HG02798 (cell line): ENCODE measurements around the gene DLX3.

Experiments used
- ATAC-seq: cut with Tn5 transposase; IDR thresholded peaks from one replicate; pipeline ENCODE4 v1.9.1; 2021; ENCODE audit warnings: mild to moderate bottlenecking; ENCODE audit not compliant: unreplicated experiment, poor library complexity

The DLX3 gene

GRCh38 chr17:49994085-49995054, 654 bp downstream of the DLX3 start:
- ATAC-seq: no peak

GRCh38 chr17:49993423-49994060, 1.5 kb downstream of the DLX3 start:
- ATAC-seq: no peak

- ATAC-seq: no peak
These were observed 2.0 kb downstream of the DLX3 start for GRCh38 chr17:49992933-49993422.

GRCh38 chr17:49992191-49992932, 2.7 kb downstream of the DLX3 start:
- ATAC-seq: no peak

- no peak for ATAC-seq
These were observed 3.6 kb downstream of the DLX3 start for GRCh38 chr17:49991409-49991808.

- no peak for ATAC-seq
These were observed 4.1 kb downstream of the DLX3 start for GRCh38 chr17:49990921-49991320.

GRCh38 chr17:49990331-49990730, 4.7 kb downstream of the DLX3 start:
- ATAC-seq: no peak

- ATAC-seq: no peak
These were observed 5.5 kb downstream of the DLX3 start for GRCh38 chr17:49989518-49989880.

- ATAC-seq: no peak
These were observed 7.2 kb downstream of the DLX3 start for GRCh38 chr17:49987681-49988441.

GRCh38 chr17:49987290-49987585, 7.8 kb downstream of the DLX3 start:
- ATAC-seq: no peak

GRCh38 chr17:49986396-49987289, 8.4 kb downstream of the DLX3 start:
- no peak for ATAC-seq

- ATAC-seq: no peak
These were observed 9.6 kb downstream of the DLX3 start for GRCh38 chr17:49985310-49985990.

- ATAC-seq: no peak
These were observed 10.2 kb downstream of the DLX3 start for GRCh38 chr17:49984776-49985175.

- ATAC-seq: no peak
These were observed 10.7 kb downstream of the DLX3 start for GRCh38 chr17:49984283-49984682.

GRCh38 chr17:49980703-49981197, 14.3 kb downstream of the DLX3 start:
- no peak for ATAC-seq

GRCh38 chr17:49979748-49980479, 15.1 kb downstream of the DLX3 start:
- ATAC-seq: no peak

GRCh38 chr17:49978501-49978900, 16.5 kb downstream of the DLX3 start:
- no peak for ATAC-seq
